NCI-H187 (cell line): ENCODE measurements around the gene GAS7.
"Not testable (repeated sequence)": the region's sequence is repeated elsewhere in the genome, so short reads cannot be mapped to it uniquely, and the experiment has no call there.

Source experiments
- DNase-seq, 2 experiments: peaks; one replicate each; lab custom pipeline; 2025; lab: John Stamatoyannopoulos, UW

GAS7 gene

DNA sequence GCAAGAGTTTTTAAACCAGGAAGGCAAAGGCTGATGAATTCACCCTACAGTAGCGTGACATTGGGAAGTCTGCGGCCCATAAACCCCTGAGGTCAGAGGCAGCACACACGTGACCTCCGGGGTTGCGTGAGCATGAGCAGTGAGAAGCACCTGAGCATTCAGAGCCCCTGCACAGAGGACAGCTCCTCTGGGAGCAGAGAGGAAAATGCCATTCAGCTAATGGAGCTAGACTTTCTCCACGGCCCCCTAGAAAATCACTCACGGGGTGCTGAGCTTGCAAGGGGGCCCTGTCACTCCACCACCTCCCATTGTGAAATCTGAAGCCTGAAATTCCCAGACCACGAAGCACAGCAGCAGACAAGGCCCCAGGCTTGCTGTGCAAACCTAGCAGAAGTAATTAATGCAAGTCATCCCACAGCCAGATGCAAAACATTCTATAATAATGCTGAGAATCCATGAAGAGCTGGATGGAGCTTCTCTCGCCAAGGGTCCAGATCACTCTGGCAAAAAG lies 178.4 kb downstream of the GAS7 start:
- DNase-seq: no peak

GRCh38 chr17:10018461-10018891 lies 179.9 kb downstream of the GAS7 start:
- DNase-seq: no peak

DNA sequence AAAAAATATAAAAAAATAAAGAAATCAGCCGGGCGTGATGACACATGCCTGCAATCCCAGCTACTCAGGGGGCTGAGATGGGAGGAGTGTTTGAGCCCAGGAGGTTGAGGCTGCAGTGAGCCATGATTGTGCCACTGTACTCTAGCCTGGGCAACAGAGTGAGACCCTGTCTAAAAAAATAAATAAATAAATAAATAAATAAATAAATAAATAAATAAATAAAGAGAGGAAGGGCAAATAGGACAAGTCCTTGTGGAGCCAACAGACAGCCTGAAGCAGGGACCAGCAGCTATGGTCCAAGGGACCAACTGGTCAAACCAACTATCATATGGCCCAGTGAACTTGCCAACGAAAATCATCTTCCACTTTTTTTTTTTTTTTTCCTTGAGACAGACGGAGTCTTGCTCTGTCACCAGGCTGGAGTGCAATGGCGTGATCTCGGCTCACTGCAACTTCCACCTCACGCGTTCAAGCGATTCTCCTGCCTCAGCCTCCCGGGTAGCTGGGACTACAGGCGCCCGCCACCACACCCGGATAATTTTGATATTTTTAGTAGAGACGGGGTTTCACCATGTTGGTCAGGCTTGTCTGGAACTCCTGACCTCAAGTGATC lies 181.3 kb downstream of the GAS7 start:
- DNase-seq: not testable (repeated sequence)

GRCh38 chr17:10013365-10014112 lies 184.9 kb downstream of the GAS7 start:
- no peak for DNase-seq

DNA sequence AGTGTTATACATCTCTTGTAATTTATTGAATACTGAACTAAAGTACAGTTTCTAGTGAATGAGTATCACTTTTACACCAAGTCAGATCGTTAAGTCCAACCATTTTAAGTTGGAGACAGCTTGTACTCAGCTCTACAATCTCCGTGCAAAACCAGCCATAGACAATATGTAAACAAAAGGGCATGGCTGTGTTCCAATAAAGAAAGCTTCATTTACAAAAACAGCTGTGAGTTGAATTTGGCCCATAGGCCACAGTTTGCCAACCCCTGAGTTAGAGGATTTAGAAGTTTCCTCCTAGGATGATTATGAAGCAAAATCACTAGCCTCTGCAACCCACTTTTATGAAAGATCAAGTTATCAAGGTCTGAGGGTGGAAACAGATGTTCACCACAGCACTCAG lies 187.7 kb downstream of the GAS7 start:
- no peak for DNase-seq

DNA sequence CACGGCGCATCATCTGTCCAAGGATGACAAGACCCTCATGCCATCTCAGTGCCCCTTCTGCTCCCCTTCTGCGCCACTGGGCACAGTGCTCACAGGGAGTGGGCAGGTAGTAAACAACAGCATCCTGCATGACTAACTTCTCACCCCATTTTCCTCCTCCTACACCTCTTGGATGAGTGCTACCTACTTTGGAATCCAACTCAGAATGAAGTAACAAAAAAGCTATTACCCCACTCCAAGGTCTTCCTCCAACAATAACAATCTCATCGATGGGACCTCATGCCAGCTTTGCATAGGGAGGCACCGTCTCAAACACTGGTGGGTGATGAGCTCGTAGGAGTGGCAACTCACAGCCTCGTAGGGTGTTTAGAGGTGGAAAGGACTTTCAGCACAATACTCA lies 194.7 kb downstream of the GAS7 start:
- DNase-seq: no peak

DNA sequence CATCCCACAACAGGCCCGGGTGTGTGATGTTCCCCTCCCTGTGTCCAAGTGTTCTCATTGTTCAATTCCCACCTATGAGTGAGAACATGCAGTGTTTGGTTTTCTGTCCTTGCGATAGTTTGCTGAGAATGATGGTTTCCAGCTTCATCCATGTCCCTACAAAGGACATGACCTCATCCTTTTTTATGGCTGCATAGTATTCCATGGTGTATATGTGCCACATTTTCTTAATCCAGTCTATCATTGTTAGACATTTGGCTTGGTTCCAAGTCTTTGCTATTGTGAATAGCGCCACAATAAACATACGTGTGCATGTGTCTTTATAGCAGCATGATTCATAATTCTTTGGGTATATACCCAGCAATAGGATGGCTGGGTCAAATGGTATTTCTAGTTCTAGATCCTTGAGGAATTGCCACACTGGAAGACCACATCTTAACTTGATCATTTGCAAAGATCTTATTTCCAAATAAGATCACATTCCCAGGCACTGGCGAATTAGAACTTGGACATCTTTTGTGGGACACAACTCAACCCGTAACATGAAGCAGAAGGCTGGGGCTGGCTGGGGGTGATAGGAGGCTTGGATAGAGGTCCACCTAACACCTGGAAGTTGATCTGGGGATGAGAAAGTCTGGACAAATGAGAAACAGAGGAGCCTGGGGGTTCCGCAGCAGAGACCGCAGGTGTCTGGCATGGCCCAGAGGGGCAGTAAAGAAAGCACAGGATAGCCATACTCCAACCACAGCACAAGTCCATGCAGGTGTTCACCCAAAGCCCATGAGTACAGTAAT lies 195.6 kb downstream of the GAS7 start:
- DNase-seq: not testable (repeated sequence)

GRCh38 chr17:10001306-10001873 lies 197.0 kb downstream of the GAS7 start:
- DNase-seq: no peak

GRCh38 chr17:9999919-10000695 lies 198.3 kb downstream of the GAS7 start:
- DNase-seq: no peak

- DNase-seq: no peak
These were observed 200.3 kb downstream of the GAS7 start for GRCh38 chr17:9998060-9998459.

GRCh38 chr17:9994761-9995160 lies 203.6 kb downstream of the GAS7 start:
- DNase-seq: no peak

GRCh38 chr17:9991796-9992195 lies 206.6 kb downstream of the GAS7 start:
- DNase-seq: no peak

GRCh38 chr17:9991351-9991750 lies 207.1 kb downstream of the GAS7 start:
- DNase-seq: no peak

DNA sequence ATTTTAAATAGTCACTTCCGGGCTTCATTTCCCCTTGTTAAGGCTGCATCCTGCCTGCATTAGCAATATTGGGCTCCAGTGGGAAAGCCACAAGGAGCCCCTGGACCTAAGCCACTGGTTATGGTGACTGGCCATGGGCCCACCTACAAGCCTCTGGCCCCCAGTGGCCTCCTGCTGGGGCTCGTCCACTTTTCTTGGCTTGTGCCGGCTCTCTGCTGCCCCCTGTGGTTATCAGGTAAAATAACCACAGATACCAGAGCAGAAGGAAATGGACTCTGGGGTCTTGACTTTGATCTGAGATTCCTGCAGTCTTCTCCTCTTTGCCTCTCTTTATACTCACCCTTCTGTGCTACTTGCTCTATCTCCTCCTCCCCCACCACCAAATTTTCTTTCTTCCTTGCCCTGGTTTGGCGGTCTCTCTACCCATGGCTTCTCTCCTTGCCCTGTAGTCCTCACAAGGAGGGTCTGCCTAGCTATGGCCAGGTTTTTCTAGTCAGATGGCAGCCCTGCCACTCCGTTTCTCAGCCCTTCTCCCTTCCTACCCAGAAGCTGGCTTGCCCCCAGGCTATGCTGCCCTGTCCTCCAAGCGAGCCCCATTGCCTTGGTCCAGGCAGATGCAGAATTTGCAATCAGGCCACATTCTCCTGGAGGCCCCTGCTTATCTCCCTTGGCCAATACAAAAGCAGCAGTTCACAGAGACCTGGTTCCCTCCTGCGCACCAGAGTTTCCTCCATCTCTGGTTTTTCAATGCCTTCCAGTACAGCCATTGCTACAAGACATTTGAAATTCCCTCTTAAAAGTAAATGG lies 210.4 kb downstream of the GAS7 start:
- no peak for DNase-seq

DNA sequence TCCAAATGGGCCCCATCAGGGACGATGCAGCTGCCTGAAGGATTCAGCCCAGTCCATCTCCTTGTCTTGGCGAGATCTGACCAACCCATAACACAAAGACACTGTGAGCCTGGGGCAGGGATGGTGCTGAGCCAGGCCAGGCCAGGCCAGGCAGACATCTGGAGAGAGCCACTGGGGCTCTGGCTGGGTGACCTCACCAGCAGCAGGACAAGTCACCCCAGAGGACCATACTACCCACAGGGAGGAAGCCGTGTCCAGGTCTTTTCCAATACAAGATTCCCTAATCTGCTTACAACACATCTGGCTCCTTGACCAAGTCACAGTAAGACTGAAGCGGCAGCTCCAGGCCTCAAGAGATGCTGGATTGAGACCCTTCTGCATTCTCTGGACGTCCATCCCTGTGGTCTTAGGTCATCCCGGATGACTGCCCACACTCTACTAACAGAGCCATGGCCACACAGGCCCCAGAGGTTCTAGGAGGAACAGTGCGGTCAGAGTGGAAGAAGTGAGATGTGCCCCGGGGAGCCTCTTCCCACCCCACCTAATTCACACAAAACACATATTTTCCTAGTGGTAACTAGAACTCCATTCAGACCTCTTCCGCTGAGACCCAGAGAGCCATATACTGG lies 211.5 kb downstream of the GAS7 start:
- DNase-seq: no peak

GRCh38 chr17:9985646-9986045 lies 212.8 kb downstream of the GAS7 start:
- no peak for DNase-seq

DNA sequence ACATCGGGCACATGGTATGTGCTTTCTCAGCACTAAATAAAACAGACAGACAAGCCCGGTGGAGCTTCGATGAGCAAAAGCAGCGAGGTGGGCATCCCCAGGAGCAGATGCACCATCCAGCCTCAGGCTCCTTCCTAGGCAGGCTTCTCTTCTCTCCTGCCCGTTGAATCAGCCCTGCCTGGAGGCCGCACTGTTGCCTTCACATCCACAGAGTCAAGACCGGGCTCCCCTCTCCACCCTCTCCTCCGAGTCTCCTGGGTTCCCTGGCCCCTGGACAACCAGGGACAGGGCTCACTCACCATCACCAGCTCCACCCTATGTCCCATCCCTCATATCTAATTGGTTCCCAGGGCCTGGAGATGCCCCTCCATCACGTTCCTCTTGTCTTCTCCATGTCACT lies 213.6 kb downstream of the GAS7 start:
- no peak for DNase-seq

- DNase-seq: no peak
These were observed 216.2 kb downstream of the GAS7 start for GRCh38 chr17:9982159-9982558.

DNA sequence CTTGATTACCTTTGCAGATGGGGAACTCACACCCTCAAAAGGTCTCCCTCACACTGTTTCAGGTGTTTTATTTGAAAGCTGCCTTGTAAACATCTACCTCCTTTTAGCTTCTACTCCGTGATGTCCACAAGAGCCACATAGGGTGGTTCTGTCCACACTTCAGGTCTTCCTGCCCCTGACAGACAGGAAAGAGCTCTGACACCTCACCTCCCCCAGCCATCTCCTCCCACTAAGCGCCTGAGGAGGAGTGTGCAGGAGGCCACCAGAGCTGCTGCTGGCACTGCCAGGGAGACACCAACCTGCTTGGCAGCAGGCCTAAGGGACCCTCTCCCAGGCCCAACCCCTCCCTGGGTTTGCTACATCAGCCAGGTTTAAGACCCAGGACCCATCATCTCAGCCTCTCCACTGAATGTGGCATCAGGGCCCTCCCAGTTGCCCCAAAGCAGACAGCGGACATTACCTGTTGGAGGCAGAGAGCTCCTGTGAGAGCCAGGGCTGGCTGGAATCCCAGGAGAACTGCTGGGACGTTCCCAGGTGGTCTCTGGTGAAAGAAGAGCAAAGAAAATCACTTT lies 217.0 kb downstream of the GAS7 start:
- DNase-seq: no peak

- no peak for DNase-seq
These were observed 218.9 kb downstream of the GAS7 start for GRCh38 chr17:9979463-9979995.
